ENCODE data around the gene CABLES1.

Gene CABLES1

GRCh38 chr18:23114171-23114881, 21.0 kb upstream of the CABLES1 start:
- peak in 1 of 6 experiments; percentile 28 for DNase-seq

DNA sequence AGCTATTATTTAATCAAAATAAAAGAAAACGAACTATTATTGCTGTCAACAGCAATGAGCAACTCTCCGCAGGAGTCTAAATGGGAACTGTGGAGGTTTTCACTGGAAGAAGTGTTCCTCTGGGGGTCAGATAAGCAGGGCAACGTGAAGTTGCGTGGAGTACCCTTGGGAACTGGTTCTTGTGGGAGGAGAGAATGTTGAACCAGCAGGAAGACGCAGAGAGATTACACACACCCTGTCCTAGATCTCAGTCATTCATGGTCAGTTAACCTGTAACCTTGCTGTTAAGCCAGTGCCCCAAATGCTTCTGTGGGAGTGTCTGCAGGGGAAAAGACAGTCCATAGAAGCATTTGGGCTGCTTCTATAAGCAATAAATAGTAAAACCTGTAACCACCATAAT, 20.4 kb upstream of the CABLES1 start:
- DNase-seq = no peak

GRCh38 chr18:23115683-23116096, 19.6 kb upstream of the CABLES1 start:
- no peak for DNase-seq

DNA sequence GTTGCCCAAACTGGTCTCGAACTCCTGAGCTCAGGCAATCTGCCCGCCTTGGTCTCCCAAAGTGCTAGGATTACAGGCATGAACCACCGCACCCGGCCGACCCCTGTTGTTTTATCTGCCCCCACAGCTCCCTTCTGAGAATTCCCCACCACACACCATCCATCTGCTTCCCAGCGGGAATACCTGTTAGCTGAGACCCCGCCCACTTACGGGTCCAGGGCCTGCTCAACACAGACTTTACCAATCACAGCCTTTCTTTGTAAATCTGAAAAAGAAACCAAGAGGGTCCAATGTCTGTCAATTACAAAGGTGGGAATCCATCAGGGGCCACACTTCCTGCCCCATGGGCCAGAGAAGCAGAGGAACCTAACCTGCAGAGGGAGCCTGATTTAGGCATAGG, 14.2 kb upstream of the CABLES1 start:
- no peak for DNase-seq

DNA sequence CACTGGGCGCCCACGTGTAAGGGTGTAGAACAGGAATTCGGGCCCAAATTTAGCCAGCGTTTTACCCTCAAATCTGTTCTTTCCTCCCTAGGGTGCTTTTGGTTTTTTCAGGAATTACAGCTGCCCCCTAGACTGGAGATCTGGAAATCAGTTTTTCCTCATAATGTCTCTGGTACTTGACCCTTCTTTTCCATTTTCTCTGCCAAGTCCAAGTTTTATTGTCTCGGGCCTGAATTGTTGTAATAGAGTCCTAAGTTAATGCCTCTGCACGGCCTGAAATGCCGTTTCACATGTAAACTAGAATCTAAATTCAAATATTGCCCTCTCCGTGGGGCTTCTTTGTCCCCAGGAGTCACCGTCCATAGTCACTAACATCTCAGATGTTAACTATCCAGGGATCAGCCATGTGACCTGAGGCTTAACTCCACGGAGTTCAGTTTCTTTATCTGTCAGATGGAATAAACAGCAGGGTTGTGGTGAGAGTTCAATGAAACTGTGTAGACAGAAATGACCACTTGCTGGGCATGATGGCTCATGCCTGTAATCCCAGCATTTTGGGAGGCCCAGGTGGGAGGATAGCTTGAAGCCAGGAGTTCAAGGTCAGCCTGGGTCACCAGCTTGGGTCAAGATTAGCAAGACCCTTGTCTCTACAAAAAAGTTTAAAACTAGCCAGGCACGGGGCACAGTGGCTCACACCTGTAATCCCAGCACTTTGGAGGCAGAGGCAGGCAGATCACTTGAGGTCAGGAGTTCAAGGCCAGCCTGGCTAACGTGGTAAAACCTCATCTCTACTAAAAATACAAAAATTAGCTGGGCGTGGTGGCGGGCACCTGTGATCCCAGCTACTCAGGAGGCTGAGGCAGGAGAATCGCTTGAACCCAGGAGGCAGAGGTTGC, 12.7 kb upstream of the CABLES1 start:
- no peak for DNase-seq

GRCh38 chr18:23126376-23127056, 8.8 kb upstream of the CABLES1 start:
- DNase-seq = no peak

GRCh38 chr18:23127090-23127489, 8.2 kb upstream of the CABLES1 start:
- no peak for DNase-seq

DNA sequence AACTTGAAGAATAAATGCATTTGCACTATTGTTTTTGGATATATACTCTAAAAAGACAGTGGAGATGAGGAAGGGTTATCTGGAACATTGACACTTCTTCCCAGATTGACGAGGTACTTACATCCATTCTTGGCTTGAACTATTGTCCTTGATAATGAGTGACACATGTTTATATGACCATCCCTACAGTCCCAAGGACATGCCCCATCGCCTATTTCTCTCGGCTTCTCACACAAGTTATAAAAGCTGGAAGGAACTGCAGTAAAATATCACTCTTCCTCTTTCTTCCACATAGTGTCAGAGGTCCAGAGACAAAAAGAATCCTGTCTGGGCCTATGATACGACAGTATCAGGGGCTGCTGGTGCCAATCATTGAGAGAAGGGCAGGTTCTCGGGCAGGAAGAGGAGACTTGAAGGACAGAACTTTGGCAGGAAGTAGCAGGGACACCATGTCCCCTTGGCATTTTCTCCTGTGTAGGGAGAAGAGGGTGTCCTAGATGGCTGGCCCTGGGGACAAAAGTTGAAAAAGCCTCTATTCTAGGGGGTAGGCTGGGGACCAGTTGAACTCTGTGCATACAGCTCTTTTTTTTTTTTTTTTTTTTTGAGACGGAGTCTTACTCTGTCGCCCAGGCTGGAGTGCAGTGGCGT, 5.8 kb upstream of the CABLES1 start:
- no peak for DNase-seq

GRCh38 chr18:23131693-23132319, 3.5 kb upstream of the CABLES1 start:
- peak in 5 of 6 experiments; percentile 7 to 77 (median 44) for DNase-seq

DNA sequence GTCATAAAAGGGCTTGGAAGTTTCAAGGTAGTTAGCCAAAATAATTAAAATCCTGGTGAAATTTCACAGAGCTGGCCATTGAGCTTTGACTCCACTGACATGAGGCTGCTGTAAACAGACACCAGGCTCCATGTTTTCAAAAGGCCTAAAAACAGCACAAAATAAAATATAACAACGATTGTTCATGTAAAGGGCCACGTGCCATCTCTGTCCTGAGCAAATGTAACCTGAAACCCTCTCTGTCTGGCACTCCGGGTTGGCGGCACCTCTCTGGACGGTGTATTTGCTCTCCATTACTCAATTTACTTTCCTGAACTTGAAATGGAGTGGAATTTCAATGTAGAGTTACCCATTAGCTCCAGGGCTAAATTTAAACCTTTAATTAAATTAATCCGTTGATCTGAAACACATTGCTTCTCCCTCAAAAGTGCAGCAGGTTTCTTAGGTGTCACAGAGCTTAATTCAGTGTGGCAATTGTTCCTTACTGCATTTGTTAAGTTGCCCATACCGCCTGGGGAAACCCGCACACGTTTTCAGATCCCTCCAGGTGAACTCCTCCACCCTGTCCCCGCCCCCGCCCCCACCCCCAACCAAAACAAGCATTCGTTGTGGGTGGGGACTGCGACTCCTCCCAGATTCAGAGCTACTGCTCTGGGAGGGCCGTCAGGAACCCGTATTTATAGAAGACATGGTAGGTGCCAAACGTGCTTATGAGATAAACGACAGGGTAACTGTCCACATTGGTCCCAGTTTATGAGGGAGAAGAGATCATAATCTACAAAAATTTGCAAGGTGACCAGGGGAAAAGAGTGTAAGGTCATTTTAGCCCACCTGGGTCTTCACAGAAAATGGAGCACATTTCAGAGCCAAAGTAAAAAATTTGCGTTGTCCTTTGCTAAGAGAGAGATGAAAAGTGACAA, 1.2 kb upstream of the CABLES1 start:
- peak in 5 of 6 experiments; percentile 2 to 46 (median 9) for DNase-seq

DNA sequence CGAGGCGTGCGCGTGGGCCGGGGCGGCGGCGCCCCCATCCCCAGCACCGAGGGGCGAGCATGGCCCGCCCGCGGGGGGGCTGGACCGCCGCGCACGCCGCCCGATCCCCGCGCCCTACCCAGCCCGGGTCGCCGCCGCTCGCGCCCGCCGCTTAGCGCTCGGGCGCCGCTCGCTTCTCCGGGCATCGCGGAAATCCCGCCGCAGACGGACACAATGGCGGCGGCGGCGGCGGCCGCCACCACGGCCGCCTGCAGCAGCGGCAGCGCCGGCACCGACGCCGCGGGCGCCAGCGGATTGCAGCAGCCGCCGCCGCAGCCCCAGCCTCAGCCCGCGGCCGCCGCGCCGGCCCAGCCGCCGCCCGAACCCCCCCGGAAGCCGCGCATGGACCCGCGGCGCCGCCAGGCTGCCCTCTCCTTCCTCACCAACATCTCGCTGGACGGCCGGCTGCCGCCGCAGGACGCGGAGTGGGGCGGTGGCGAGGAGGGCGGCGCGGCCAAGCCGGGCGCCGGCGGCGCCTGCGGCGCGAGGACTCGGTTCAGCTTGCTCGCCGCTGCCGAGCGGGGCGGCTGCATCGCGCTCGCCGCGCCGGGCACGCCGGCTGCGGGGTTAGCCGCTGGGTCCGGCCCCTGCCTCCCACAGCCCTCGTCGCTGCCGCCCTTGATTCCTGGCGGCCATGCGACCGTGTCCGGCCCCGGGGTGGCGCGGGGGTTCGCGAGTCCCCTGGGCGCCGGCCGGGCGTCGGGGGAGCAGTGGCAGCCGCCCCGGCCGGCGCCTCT, 453 bp downstream of the CABLES1 start:
- peak in 2 of 6 experiments; percentile 33 to 34 for DNase-seq

GRCh38 chr18:23136326-23137096, 1.2 kb downstream of the CABLES1 start:
- DNase-seq = peak in 2 of 6 experiments; percentile 5 to 38

- no peak for DNase-seq
Measured at GRCh38 chr18:23137097-23137635, 1.9 kb downstream of the CABLES1 start.

- DNase-seq = no peak
Measured at GRCh38 chr18:23137788-23138216, 2.5 kb downstream of the CABLES1 start.

DNA sequence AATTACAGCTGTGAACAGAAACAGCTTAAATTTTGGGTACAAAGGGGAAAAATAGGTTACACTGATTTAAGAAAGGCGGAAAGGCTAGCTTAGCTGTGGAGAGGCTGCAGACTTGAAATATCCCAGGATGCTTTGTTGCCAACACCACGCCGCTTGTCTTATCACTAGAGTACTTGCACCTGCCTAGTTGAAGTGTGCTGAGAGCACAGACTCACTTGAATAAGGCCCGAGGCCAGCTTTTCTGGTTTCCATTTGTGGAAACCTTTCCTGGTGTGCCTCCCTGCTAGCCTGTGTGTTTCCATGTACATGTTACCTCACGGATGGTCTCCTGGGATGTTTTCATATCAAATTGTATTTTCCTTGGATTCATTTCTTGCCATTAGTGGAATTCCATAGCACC, 3.2 kb downstream of the CABLES1 start:
- DNase-seq = no peak

- DNase-seq = no peak
Measured at GRCh38 chr18:23141104-23141999, 6.1 kb downstream of the CABLES1 start.

- no peak for DNase-seq
Measured at GRCh38 chr18:23142251-23142929, 7.1 kb downstream of the CABLES1 start.

Data from stimulated activated naive CD4-positive, alpha-beta T cell (primary cell).